GM18909 (cell line): ENCODE measurements around the gene ASXL1.

Source experiments
- ATAC-seq: cut with Tn5 transposase; IDR thresholded peaks from one replicate; pipeline ENCODE4 v1.9.1; 2021; ENCODE audit warnings: mild to moderate bottlenecking; ENCODE audit not compliant: unreplicated experiment, poor library complexity

ASXL1 gene

DNA sequence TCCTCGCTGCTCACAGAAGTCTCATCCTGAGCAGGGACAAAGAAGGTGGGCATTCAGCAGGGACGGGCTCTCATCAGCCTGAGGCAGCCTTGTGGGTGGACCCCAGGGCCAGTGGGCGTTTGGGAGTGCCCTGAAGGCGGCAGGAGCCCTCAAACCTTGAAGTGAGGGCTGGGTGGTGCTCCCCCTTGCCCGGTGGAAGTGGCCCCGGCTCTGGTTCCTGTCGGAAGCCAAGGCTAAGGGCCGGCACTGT is 116.5 kb downstream of the ASXL1 start:
- no peak for ATAC-seq

DNA sequence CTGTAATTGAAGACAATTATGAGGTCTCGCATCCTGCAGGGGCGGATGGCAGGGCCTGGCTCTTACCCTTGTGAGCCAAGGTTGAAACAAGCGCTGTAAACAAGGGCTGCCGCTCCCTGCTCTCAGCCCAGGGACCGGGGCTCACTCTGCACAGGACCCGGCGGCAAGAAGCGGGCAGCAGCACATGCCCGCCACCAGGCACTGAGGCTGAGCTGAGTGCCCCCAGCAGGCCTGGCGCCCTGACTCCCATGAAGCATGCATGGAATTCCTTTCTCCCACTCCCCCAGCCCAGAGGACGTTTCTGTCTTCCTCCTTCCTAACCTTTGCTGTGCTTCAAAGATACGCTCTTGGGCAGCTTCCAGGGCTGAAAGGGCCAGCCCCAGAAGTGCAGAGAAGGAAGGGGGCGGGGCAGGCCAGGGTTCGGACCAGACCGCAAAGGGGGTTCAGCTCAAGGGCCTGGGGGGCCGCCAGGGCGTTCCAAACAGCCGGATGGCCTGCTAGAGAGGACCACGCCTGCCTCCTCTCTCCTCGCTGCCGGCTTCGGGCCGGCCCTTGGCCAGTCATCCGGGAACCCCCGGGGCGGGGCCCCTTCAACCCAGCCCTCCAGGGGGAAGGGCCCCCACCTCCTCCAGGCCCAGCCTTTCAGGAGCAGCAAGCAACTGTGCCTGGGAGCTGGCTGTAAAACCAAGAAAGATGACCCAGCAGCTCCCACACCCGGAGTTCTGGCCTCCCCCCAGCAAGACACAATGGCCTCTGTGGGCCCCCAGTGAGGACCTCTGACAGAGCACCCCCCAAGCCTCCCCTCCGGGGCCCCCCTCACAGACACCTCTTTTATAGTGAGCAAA is 117.1 kb downstream of the ASXL1 start:
- ATAC-seq = no peak

DNA sequence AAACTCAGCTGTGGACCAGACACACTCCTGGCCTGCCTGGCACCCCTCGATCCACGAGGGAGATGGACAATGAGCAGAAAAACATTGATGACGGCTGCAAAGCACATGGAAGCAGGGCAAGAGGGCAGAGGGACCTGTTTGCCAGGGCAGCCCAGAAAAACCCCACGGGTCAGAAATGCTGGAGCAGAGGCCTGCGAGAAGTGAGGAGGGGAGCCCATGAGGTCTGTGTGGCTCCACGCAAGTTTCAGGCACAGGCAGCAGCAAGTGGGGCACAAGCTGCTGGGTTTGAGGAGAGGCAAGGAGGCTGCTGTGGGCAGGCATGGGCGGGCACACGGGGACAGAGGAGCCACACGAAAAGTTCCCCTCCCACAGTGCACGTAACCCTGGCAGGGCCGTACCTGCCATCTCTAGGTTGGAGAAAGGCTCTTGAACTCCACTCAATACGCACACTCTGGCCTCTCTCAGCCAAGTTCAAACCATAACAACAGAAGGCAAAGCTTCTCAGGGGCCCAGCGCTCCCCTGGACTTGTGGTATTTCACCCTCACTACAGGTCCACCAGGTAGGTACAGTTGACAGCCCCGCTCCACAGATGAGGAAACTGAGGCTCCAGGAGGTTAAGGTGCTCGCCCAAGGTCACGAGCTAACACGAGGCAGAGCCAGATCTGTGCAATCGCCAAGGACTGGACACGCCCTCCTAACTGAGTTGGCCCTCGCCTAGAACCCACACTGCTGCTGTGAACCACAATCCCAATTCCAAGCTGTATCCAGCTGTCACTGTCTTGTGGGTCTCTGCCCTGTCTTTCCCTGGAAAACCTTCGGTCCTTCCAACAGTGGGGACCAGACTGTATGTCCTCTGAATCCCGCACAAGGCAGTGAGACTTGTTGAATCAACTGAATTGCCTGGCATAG is 118.8 kb downstream of the ASXL1 start:
- no peak for ATAC-seq

DNA sequence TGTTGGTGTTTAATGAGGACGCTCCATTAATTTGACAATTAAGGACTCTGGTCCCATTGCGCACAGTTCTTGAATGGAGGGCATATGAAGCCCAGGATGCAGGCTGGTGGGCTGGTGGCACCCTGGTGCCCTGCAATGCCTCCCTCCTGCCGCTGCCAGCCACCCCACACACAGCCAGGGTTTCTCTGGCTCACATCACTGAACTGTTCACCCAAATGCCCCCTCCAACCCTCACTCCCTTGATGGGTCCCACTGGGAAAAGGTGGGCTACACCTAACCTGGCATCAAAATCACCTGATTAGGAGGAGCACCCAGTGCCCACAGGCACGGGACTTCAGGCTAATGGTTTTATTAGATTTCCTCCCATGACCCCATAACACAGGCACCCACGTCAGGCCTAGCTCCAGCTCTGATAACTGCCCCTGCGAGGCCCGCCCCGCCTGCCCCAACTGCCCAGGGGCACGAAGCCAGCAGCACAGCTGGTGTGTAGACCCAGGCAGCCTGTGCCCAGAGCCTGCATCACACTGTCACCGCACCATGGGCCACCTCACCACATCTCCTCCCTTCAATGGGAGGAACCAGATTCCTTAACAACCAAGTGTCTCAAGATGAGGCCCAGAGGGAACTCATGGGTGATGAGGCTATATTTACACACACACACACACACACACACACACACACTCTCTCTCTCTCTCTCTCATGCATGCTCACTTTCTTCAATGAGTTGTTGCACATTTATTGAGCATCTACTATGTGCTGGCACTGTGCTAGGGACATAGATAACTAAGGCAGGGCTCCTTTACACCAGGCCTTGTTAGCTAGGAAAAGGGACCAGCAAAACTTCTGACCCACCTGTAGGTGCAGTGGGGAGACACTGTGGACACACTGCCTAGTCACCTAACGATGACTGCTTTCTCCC is 119.7 kb downstream of the ASXL1 start:
- ATAC-seq = no peak

DNA sequence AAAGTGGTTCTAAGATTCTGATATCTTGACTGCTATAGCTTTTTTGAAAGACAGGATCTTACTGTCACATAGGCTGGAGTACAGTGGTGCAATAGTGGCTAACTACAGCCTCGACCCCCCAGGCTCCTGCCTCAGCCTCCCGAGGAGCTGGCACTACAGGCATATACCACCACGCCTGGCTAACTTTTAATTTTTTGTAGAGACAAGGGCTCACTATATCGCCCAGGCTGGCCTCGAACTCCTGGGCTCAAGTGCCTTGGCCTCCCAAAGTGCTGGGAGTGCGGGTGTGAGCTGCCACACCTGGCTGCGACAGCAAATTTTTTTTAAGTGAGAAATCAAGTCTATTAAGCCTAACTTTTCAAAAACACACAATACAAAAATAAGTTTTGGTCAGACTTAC is 120.4 kb downstream of the ASXL1 start:
- ATAC-seq = no peak

DNA sequence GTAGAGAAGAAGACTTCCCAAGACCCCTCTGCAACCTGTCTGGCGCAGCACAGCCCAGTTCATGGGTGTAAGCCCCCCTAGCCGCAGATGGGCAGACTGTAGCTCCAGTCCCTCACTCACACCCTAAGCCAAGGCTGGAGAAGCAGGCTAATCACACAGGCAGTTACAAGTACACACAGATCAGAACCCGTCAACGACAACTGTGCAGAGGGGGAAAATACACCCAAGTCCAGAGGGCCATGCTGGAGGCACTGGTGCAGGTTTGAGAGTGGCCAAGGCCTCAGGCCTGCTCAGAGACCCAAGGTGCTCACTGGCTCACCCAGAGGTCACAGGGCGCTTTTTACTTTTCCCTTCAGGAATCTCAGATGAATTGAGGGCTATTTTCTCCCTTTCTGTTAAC is 120.9 kb downstream of the ASXL1 start:
- ATAC-seq = no peak

DNA sequence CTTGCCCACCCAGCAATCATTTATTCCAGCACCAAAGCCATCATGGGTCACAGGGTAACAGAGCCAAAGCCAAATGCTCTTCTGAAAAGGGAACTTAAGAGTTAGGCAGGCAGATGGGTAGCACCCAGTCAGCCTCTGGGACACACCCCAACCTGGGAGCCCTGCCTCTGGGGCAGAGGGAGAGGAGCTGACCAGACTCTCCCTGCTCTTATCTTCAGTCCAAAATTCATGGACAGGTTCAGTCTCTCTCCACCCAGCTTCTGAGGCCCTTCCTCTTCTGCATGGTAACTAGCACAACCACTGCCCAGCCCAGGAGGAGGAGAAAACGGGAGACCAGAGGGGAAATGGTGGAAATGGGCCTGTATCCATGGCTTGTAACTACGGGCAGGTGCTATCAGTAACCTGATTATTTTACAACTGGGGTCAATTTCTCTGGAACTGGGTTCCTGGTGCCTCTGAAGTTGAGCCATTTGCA is 121.6 kb downstream of the ASXL1 start:
- ATAC-seq = no peak

DNA sequence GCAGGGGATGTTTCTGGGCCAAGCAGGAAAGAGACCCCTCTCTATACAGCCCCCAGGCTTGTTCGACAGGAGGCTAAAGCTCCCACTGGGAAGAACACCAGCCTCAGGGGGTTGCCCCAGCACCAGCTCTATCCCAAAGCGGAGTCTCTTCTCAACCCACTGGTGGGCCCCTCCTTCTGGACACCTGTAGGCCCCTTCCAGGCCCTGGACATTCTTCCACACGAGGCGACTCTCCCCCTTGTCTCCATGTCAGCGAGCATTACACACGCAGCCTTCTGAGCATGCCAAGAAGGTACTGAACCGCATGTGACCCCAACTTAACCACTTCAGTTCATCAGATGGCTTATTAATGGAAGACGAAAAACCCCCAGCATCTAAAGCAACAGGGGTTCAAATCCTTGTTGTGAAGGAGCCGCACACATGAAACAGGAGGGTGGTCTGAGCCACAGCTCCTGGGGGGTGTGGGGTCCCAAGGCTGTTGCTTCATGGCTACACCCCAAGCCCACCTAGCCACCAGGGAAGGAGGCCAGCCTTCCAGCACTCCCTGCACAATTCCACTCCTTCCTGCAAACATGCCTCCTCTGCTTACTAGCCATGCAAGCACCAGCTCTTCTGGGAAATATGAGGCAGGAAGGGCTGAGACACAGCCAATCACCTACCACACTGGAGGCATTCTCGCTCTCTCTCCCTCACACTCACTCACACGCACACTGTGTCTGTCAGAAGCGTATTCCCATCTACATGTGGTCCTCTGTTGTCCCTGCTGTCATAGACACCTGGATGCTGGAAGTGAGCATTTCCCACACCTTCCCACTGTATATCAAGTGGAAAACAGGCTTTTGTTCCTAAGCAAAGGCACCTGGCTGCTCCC is 122.5 kb downstream of the ASXL1 start:
- no peak for ATAC-seq

DNA sequence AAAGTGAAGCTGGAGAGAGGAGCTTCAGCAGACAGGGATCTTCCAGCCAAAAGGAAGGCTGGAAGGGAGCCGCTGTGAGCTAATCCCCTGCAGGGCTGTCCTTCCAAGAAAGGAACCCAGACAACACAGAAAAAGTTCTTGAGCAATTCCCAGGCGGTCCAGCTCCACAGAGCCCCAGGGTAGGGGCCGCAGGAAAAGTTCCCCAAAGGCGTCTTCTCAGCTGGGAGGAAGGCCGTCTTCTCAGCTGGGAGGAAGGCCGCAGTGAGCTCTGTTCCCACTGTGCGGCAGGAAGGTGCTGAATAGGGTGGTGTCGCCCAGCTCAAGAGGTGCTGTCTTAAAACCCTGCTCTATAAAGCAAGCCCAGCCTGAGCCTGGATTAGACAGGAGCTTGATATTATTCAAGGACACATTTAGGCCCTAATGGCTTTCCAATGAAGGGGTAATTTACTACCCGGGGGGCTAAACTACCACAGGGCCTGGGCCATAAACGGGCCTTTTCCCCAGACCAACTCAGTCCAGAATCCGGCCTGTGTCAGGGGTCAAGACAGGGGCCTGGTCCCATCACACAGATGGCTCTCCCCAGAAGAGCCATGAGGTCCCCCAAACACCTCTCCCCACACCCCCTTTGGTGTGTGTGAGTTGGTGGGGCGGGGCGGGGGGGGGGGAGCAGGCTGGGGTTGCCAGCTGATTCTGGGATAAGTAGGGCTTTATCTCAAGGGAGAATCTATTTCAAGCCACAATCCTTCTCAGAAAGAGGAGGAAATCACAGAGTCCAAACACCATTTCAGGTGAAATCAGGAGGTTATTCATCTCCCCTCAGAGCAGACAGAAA is 123.4 kb downstream of the ASXL1 start:
- no peak for ATAC-seq

DNA sequence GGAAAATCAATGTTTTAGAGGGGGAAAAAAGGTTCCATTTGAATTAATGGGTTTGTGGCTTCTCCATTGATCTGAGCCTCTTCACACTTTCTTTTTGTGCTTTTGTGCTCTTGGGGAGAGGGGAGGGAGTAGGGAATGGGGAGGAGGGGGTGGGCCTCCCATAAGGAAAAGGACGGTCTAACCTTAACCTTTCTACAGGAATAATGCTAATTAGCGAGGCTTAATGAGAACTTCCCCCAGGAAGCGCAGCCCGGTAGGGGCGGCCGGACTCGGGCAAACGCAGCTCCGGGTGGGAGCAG is 124.0 kb downstream of the ASXL1 start:
- ATAC-seq = no peak

DNA sequence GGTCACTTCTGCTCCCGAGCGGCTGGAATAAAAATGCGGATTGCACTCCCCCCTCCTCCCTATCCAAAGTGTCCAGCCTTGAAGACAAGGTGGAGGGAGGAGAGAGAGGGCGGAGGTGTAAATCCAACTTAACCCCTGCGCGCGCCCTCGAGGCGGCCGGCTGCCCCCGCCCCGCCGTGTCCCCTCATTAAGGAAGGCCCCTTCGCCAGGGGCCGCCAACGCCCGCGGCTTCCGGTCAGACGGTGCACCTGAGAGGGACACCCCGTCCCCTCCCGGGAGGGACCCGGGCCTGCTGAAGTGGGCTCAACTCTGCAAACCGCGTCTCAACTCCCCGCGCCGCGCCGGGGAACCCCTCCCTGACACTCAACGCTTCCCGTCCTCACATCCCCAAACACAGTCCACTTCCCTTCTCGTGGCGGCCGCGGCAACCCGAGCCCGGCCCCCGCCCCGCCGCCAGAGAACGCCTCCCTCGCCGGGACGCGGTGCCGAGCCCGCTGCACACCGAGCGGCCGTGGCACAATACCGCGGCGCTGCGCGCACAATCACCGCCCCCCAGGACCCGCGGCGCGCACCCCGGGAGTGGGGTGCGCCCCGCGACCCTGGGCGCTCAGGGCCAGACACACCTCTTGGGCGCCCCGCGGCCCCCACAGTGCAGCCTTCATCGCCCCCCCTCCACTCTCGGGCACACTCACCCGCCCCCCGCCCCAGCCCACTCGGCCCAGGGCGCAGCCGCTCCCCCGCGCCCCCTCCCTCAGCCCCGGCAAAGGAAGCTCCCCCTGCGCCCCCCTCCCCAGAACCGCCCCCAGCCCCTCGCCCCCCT is 124.5 kb downstream of the ASXL1 start:
- ATAC-seq = no peak

DNA sequence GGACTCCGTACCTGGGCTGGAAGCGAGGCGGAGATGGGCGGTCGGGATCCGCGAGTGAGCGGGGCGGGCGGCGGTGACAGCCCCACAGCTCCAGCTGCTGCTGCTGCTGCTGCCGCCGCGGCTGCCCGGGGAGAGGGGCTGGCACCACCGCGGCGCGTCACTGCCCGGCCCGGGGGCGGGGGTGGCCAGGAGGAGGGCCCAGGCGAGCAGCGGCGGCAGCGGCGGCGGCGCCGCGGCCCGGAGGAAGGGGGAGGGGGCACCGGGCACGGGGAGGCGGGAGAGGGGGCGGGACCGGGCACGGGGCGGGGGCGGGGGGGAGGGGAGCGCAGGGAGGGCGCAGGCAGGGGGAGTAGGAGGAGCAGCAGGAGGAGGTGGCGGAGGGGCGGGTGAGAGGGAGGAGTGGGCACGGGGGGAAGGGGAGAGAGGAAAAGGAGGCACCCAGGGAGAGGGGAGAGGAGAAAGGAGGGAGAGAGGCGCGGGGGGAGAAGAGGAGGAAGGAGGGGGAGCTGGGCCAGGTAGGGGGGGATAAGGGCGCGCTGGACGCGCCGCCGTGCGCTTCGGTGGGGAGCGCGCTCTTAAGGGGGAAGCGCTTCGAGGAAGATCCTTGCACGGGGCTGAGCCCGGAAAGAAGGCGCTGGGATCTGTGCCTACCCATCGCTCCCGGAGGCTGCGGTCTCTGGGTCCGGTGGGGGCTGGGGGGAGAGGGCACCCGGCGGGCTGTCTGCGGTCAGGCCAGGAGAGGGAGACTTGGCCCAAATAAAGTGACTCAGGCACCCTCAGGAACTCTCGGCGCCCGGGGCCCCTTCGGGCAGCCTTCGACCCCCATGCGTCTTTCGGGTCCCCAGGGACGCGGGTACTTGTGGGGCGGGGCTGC is 125.5 kb downstream of the ASXL1 start:
- ATAC-seq = no peak

DNA sequence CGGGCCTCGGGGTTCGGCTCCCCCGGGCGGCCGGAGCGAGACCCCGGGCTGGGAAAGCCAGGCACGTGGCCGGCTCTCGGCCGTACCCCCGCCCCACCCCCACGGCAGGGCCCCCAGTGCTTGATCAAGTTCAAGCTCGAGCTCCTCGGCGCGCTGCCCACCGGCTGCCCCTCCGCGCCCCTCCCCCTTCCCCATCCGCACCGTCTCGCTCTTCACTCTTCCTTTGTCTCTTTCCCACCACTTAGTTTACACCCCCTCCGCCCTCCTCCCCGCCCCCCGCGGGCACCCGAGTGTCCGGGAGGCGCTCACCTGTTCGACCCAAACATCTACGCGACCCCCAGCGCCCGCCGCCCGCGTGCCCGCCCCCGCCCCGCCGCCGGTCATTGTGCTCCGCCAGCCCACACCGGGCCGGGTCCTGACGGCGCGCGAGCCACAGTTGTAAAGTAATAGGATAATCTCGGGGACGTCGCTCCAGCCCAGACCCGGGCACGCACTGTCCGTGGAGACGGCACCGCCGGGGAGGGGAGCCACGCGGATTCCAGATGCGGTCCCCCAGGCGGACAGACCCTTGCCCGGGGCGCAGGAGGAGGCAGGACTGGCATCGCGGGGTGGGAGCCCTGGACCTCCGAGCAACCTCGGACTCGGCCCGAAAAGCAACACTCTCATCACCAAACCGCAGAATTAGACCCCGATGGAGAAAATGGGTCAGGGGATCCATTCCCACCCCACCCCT is 126.3 kb downstream of the ASXL1 start:
- no peak for ATAC-seq

DNA sequence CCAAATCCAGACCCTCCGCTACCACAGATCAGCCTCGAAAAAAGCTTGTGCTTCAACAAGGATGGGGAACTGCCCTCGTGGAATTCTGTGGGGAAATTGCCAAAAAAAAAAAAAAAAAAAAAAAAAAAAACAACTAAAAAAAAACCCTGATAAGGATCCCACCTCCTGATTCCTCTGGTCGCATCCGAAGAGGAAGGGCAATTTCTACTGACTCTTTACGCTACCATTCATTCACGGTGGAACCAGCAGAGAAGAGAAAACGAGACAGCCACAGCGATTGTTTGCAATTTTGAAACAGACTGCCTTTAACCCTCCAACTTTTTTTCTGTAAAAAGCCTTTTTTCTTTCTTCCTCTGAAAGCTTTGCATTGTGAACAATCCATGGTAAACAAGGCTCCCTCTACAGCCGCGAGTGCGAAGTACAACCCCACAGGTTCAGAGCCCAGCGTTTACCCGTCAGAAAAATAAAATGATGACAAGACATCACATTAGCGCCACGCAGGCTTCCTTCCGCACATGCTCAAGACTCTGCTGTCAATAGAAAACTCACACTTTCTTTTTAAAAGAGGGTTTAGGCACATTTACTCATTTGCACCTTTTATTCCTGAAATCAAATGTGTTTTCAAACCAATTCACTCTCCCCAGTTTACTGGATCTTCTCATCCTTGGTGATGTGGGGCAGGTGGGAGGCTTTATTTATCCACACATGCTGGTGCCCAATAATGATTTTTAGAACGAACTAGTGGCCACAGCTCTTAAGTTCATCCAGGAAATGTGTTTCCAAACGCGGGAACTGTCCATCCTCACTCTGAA is 127.0 kb downstream of the ASXL1 start:
- ATAC-seq = peak; percentile 58

DNA sequence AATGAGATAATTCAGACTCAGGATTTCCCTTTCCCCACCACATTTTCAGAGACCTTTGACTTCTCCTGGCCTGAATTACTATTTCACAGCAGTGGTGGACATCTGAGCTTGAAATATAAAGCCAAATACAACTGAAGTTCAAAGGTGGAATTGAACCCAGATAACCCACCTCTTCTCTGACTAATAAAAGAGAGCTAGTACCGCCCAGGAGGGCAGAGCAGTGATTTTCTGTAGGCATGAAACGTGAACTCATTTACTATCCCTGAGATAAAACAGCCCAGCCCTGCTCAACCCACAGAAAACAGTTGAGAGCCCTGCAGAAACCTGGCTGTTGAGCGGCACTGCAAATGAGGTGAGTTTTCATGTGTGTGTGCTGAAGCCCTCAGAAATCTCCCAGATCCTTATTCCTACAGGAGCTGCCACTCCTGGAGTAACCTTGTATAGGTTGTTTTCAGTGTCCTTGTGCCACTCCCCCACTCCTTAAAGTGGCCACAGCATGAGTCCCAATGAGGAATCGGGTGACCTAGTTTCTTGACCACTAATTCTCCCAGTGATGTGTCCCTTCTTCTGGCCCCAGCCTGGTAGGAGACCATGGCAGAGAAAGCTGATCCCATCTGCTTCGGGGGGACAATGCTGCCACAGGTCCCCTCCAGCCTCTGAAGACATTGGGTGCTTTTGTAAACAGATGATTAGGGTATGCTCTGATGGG is 127.8 kb downstream of the ASXL1 start:
- ATAC-seq = no peak
